ENCODE data around the gene DPP10. TPM values are rescaled to one million over a fixed set of nuclear protein-coding genes. Genes with fewer than 3 reads are reported as not detected.

Gene DPP10
- total RNA-seq, 1 donor from 2014 or later: 6.5 TPM

DNA sequence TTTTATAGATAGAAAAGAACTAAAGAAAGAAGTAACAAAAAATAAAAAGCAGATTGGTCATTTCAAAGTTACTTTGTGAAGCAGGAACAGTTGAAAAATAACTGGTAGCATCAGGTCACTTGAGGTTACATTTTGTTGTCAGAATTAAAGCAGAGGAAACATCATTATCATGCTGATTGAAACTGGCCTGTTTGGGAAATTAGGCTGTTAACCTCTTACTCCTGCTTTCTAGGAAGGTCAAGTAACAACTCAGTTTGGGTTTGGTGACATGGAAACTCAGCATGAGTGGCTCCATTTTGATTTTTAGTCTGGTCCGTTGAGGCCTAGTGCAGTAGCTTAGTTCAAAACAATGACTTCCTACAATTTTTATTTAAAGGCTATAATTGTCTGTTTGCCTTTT is 1383.5 kb downstream of the DPP10 start:
- Histone ChIP-seq H3K27ac (no peak overlapping the region), H3K4me1 (no peaks in the 10 kb centered on the region), H2AFZ (replicated peaks) (no peak overlapping the region), H3K4me2 (no peak overlapping the region), H3K4me3 (no peak overlapping the region), H3K9me3 (ENCODE audit: low read depth) (no peaks in the 10 kb centered on the region), H4K20me1 (ENCODE audit: low read depth) (no peaks in the 10 kb centered on the region), H3K79me2 (ENCODE audit: low read depth) (no peaks in the 10 kb centered on the region), H3F3A (ENCODE audit: low read depth) (no peaks in the 10 kb centered on the region), H3K36me3 (no peaks in the 10 kb centered on the region), H3K9ac (no peak overlapping the region), H3K27me3 (no peaks in the 10 kb centered on the region)
- Mint-ChIP-seq H3K27me3 (ENCODE audit: insufficient read depth, low read depth) (peaks cover 2% of the 10 kb centered on the region), H3K9me3 (no peaks in the 10 kb centered on the region), H3K4me3 (no peak overlapping the region), H3K27ac (no peak overlapping the region), H3K36me3 (no peaks in the 10 kb centered on the region), H3K4me1 (no peaks in the 10 kb centered on the region)
- TF ChIP-seq, protein P1, sequence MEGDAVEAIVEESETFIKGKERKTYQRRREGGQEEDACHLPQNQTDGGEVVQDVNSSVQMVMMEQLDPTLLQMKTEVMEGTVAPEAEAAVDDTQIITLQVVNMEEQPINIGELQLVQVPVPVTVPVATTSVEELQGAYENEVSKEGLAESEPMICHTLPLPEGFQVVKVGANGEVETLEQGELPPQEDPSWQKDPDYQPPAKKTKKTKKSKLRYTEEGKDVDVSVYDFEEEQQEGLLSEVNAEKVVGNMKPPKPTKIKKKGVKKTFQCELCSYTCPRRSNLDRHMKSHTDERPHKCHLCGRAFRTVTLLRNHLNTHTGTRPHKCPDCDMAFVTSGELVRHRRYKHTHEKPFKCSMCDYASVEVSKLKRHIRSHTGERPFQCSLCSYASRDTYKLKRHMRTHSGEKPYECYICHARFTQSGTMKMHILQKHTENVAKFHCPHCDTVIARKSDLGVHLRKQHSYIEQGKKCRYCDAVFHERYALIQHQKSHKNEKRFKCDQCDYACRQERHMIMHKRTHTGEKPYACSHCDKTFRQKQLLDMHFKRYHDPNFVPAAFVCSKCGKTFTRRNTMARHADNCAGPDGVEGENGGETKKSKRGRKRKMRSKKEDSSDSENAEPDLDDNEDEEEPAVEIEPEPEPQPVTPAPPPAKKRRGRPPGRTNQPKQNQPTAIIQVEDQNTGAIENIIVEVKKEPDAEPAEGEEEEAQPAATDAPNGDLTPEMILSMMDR (IDR thresholded peaks at IDR 0.05): no peak
- TF ChIP-seq EZH2 (IDR thresholded peaks at IDR 0.05) (no peak), EZH2phosphoT487 (IDR thresholded peaks at IDR 0.05) (no peak)
- DNase-seq (ENCODE audit: low spot score): no peak

DNA sequence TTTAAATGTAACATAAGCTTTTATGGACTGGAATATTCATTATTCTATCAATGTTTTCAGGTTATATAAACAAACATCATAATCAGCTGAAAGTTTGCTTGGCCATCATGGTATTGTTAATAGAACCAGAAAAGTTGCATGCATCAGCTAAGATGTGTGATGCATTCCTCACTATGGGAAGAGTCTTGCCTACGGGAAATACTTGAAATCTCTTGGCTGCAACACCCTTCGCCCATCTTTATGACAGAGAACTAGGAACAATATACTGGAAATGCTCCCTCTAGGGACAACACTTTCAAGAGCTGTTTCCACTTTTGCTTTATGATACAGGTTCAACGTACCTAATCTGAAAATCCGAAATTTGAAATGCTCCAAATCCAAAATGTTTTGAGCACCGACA is 1390.8 kb downstream of the DPP10 start:
- H3K4me1 Mint-ChIP-seq: no peaks in the 10 kb centered on the region

DNA sequence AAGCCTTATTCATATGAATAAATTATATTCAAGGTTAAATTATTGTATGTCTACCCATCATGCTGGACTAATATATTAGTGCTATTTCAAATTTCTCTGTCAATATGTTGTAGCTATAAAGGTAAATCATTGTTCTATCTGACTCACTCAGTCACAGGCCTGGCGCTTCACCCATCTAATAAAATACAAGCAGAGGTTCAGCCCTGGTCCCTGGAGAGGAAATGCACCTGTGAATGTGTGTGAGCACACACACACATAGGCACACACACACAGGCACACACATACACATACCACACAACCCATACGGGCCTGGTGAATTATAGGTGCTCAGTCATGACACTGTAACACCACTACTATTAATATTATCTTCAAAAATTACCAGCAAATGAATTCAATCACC is 1396.1 kb downstream of the DPP10 start:
- Histone ChIP-seq H3K79me2 (ENCODE audit: low read depth) (no peaks in the 10 kb centered on the region), H3K27me3 (no peaks in the 10 kb centered on the region), H3K36me3 (no peaks in the 10 kb centered on the region), H4K20me1 (ENCODE audit: low read depth) (no peaks in the 10 kb centered on the region), H3K4me2 (no peak overlapping the region), H3K9ac (no peak overlapping the region), H3K9me3 (ENCODE audit: low read depth) (no peaks in the 10 kb centered on the region), H3K27ac (no peak overlapping the region), H3K4me1 (no peaks in the 10 kb centered on the region), H2AFZ (replicated peaks) (no peak overlapping the region), H3K4me3 (no peak overlapping the region), H3F3A (ENCODE audit: low read depth) (no peaks in the 10 kb centered on the region)
- DNase-seq (ENCODE audit: low spot score): no peak
- Mint-ChIP-seq H3K36me3 (no peaks in the 10 kb centered on the region), H3K9me3 (no peaks in the 10 kb centered on the region), H3K27me3 (ENCODE audit: insufficient read depth, low read depth) (no peaks in the 10 kb centered on the region), H3K4me1 (peaks cover 7% of the 10 kb centered on the region), H3K4me3 (no peak overlapping the region), H3K27ac (no peak overlapping the region)
- TF ChIP-seq EZH2 (IDR thresholded peaks at IDR 0.05) (no peak), EZH2phosphoT487 (IDR thresholded peaks at IDR 0.05) (no peak)
- TF ChIP-seq, protein P1 (IDR thresholded peaks at IDR 0.05): no peak

More for the DNA sequence above, 1390.8 kb downstream of the DPP10 start:
- Histone ChIP-seq H3K27ac (no peak overlapping the region), H3K4me3 (no peak overlapping the region), H3K9me3 (ENCODE audit: low read depth) (no peaks in the 10 kb centered on the region), H3K9ac (no peak overlapping the region), H3K4me1 (no peaks in the 10 kb centered on the region), H3K4me2 (no peak overlapping the region), H3K36me3 (no peaks in the 10 kb centered on the region), H3F3A (ENCODE audit: low read depth) (no peaks in the 10 kb centered on the region), H2AFZ (replicated peaks) (no peak overlapping the region), H3K79me2 (ENCODE audit: low read depth) (no peaks in the 10 kb centered on the region), H4K20me1 (ENCODE audit: low read depth) (no peaks in the 10 kb centered on the region), H3K27me3 (no peaks in the 10 kb centered on the region)
- TF ChIP-seq EZH2phosphoT487 (IDR thresholded peaks at IDR 0.05): no peak
- no peak for TF ChIP-seq EZH2 (IDR thresholded peaks at IDR 0.05)
- TF ChIP-seq, protein P1 (IDR thresholded peaks at IDR 0.05): peak; percentile 16
- H3K27me3 Mint-ChIP-seq (ENCODE audit: insufficient read depth, low read depth): no peaks in the 10 kb centered on the region
- no peak overlapping the region for H3K27ac Mint-ChIP-seq
- DNase-seq (ENCODE audit: low spot score): no peak
- no peaks in the 10 kb centered on the region for H3K36me3 Mint-ChIP-seq
- H3K9me3 Mint-ChIP-seq: no peaks in the 10 kb centered on the region
- no peak overlapping the region for H3K4me3 Mint-ChIP-seq

Data from neural progenitor cell (in vitro differentiated cells).